HG03060 (cell line): Measurements from ENCODE around the gene CHIC1.
"Not testable (repeated sequence)": the region's sequence is repeated elsewhere in the genome, so short reads cannot be mapped to it uniquely, and the experiment has no call there.

Source experiments
- ATAC-seq: cut with Tn5 transposase; IDR thresholded peaks from one replicate; pipeline ENCODE4 v1.9.1; 2021; ENCODE audit warnings: low read depth, moderate number of reproducible peaks; ENCODE audit not compliant: unreplicated experiment

Gene CHIC1

GRCh38 chrX:73562984-73563737 is at the start of gene CHIC1:
TSS of gene CHIC1 (plus strand) at chrX:73563197. CDS start at chrX:73563285, 88 bp downstream.
- ATAC-seq, result no peak

GRCh38 chrX:73522823-73523222 is 40.2 kb upstream of the CHIC1 start:
- not testable (repeated sequence) for ATAC-seq

- ATAC-seq, result no peak
Measured at GRCh38 chrX:73524906-73525305, 38.1 kb upstream of the CHIC1 start.

GRCh38 chrX:73525928-73526690 is 36.9 kb upstream of the CHIC1 start:
- no peak for ATAC-seq

- ATAC-seq, result not testable (repeated sequence)
Measured at GRCh38 chrX:73531655-73532054, 31.3 kb upstream of the CHIC1 start.

DNA sequence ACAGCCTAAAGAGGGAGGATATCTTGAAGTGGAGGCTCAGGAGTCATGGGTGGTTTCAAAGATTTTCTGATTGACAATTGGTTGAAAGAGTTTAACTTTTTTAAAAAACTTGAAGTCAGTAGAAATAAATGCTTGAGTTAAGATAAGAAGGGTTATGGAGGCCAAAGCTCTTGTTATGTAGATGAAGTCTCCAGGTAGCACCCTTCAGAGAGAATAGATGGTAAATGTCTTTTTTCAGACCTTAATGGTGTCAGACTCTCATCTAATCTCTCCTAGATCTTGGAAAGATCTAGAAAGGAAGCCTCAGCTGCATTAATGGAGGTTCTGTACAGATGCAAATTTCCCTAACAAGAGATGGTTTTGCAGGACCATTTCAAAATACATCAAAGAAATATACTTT is 6.8 kb upstream of the CHIC1 start:
- ATAC-seq, result no peak

GRCh38 chrX:73561801-73562200 is 1.2 kb upstream of the CHIC1 start:
- ATAC-seq, result no peak

DNA sequence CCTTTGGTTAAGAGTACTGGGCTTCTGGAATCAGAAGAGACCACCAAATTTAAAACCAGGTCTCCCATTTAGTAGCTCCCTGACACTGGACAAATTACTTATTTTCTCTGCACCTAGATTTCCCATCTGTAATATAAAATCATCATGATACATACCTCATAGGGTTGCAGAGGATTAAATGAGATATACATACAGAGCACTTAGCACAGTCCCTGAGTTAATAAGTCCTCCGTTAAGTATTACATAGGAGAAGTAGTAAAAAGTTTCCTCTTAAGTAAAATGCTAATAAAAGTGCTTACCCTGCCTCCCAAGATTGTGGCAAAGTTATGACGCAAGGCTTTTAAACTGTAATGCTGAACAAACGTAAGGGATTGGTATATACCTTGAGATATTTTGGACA is 539 bp upstream of the CHIC1 start:
- no peak for ATAC-seq

- ATAC-seq, result no peak
Measured at GRCh38 chrX:73563738-73564068, 706 bp downstream of the CHIC1 start.

GRCh38 chrX:73577361-73577760 is 14.4 kb downstream of the CHIC1 start:
- no peak for ATAC-seq

DNA sequence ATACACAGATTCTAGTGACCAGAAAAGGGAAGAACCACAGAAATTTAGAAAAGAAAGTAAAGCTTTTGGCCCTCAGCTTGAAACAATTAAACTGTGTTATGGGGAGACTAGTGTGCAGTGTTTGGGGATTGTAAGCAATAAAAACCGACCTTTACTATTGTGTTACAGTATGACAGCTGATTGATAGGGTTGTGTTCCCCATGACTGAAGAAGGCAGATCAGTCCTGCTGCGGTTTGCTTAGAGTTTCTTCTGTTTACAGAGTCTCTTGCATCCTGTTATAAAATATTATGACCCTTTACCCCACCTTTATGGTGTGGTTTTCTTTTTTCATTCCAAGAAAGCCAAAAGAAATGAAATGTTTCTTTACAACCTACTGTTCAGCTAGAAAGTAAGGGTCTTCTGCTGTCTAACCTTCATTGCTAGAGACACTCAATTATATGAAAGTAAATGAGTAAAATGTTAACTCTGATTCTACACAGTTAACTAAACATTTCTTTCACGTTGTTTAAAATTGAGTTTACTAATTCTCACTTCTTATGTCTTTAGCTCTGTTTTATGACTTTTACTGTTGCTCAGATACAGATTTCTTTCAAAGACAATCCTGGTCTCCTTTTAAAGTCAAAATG is 18.1 kb downstream of the CHIC1 start:
- peak; percentile 57 for ATAC-seq

DNA sequence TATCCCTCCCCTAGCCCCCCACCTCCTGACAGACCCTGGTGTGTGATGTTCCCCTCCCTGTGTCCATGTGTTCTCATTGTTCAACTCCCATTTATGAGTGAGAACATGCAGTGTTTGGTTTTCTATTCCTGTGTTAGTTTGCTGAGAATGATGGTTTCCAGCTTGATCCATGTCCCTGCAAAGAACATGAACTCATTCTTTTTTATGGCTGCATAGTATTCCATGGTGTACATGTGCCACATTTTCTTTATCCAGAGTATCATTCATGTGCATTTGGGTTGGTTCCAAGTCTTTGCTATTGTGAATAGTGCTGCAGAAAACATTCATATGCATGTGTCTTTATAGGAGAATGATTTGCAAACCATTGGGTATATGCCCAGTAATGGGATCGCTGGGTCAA is 34.8 kb downstream of the CHIC1 start:
- ATAC-seq, result not testable (repeated sequence)

GRCh38 chrX:73615022-73615421 is 52.0 kb downstream of the CHIC1 start:
- no peak for ATAC-seq

GRCh38 chrX:73641669-73642068 is 78.7 kb downstream of the CHIC1 start:
- not testable (repeated sequence) for ATAC-seq

- ATAC-seq, result no peak
Measured at GRCh38 chrX:73647212-73647611, 84.2 kb downstream of the CHIC1 start.

GRCh38 chrX:73647632-73648322 is 84.8 kb downstream of the CHIC1 start:
- no peak for ATAC-seq

DNA sequence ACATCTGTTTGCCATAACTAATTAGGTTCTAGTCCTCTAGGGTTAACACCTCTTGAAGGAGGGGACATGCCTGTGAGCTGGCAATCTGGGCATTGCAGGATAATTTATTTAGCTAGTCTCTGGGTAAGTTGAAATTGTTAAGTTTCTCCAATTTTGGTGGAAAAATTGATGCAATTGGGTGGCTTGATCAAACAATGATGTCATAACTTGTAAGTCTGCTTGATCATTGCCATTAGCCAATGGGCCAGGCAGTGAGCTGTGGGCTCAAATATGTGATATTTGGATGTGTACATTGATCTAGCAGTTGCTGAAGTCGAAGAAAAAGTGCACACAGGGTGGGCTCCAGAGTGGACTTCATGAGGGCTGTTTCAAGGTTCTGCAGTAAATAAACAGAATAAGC is 98.3 kb downstream of the CHIC1 start:
- not testable (repeated sequence) for ATAC-seq

DNA sequence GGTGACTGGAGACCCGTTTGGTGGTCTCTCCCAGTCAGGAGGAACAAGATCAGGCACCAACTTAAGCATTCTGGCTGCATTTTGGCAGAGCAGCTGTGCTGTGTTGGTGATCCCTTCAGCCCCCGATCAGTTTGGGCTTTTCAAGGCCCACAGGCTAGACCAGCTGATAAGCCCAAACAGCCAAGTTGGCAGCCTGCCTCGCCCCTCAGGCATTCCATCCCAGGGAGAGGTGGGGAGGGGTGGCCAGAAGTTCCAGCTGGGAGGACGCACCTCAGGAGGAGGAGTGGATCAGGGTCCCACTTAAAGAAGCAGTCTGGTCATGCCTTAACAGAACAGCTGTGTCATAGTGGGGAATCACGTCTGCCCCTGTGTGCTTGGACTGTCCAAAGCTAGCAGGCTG is 105.8 kb downstream of the CHIC1 start:
- no peak for ATAC-seq

DNA sequence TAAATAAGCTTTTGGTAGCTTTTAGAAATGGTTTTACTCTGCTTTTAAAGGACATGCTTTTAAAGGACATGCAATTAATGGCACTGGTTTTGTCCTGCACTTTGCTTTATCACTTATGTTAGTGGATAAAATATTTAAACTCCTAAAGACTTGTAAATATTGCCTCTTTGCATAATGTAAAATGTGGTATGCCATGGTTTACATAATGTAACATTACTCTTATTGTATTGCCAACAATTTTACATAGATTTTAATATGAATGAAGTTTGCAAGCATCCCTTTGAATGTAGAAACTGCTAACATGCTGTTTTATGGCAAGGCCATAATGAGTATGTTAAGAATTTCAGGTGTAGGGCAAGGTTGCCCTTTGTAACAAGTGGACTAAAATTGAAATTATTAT is 118.4 kb downstream of the CHIC1 start:
- no peak for ATAC-seq

GRCh38 chrX:73683236-73683859 is 120.4 kb downstream of the CHIC1 start:
- no peak for ATAC-seq

DNA sequence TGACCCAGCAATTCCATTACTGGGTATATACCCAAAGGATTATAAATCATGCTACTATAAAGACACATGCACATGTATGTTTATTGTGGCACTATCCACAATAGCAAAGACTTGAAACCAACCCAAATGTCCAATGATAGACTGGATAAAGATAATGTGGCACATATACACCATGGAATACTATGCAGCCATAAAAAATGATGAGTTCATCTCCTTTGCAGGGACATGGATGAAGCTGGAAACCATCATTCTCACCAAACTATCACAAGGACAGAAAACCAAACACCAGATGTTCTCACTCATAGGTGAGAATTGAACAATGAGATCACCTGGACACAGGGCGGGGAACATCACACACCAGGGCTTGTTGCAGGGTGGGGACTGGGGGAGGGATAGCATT is 144.0 kb downstream of the CHIC1 start:
- ATAC-seq, result not testable (repeated sequence)
